NCI-H748 (cell line): ENCODE results near the gene IL4.

Experiments
- DNase-seq: peaks from one replicate; lab custom pipeline; 2025; ENCODE audit not compliant: unreplicated experiment; lab: John Stamatoyannopoulos, UW

The IL4 gene

GRCh38 chr5:132657676-132658380 lies 16.0 kb upstream of the IL4 start, which contains the start of gene IL13:
IL13 (plus strand) TSS chr5:132658173; CDS start chr5:132658187, 14 bp downstream.
- no peak for DNase-seq

- DNase-seq: no peak
Measured at GRCh38 chr5:132658381-132659302, 15.1 kb upstream of the IL4 start.

GRCh38 chr5:132659598-132660493 lies 13.9 kb upstream of the IL4 start:
- no peak for DNase-seq

GRCh38 chr5:132661231-132662003 lies 12.4 kb upstream of the IL4 start:
- no peak for DNase-seq

GRCh38 chr5:132662004-132662401 lies 11.8 kb upstream of the IL4 start:
- no peak for DNase-seq

- DNase-seq: no peak
Measured at GRCh38 chr5:132662925-132663770, 10.6 kb upstream of the IL4 start.

GRCh38 chr5:132663771-132664695 lies 9.8 kb upstream of the IL4 start:
- DNase-seq: no peak

GRCh38 chr5:132664696-132665209 lies 9.0 kb upstream of the IL4 start:
- no peak for DNase-seq

- no peak for DNase-seq
Measured at GRCh38 chr5:132665574-132666080, 8.2 kb upstream of the IL4 start.

GRCh38 chr5:132666310-132667123 lies 7.3 kb upstream of the IL4 start:
- no peak for DNase-seq

GRCh38 chr5:132667309-132667708 lies 6.5 kb upstream of the IL4 start:
- no peak for DNase-seq

- DNase-seq: no peak
Measured at GRCh38 chr5:132667761-132668705, 5.8 kb upstream of the IL4 start.

GRCh38 chr5:132668706-132669454 lies 4.9 kb upstream of the IL4 start:
- DNase-seq: no peak

GRCh38 chr5:132669455-132669820 lies 4.4 kb upstream of the IL4 start:
- no peak for DNase-seq
